G401.6 (cell line): Measurements from ENCODE around the gene CD46.

Source experiments
- FAIRE-seq: peaks from 2 replicates; lab custom pipeline; 2012; peaks lifted over from hg19 to GRCh38; lab: Jason Lieb, UNC

CD46 gene

GRCh38 chr1:207798847-207799246 is 47.0 kb downstream of the CD46 start:
- FAIRE-seq, result no peak

- FAIRE-seq, result no peak
Observed at GRCh38 chr1:207799989-207800648, 48.3 kb downstream of the CD46 start.

- no peak for FAIRE-seq
Observed at GRCh38 chr1:207801819-207802218, 50.0 kb downstream of the CD46 start.

GRCh38 chr1:207803678-207804077 is 51.8 kb downstream of the CD46 start:
- FAIRE-seq, result no peak

- FAIRE-seq, result no peak
Observed at GRCh38 chr1:207804721-207805468, 53.0 kb downstream of the CD46 start.

GRCh38 chr1:207805841-207806421 is 54.1 kb downstream of the CD46 start:
- FAIRE-seq, result no peak

GRCh38 chr1:207806531-207807325 is 54.9 kb downstream of the CD46 start:
- FAIRE-seq, result no peak

- no peak for FAIRE-seq
Observed at GRCh38 chr1:207807326-207807689, 55.5 kb downstream of the CD46 start.

- no peak for FAIRE-seq
Observed at GRCh38 chr1:207807690-207808321, 56.0 kb downstream of the CD46 start.

- no peak for FAIRE-seq
Observed at GRCh38 chr1:207808322-207808705, 56.5 kb downstream of the CD46 start.

- FAIRE-seq, result no peak
Observed at GRCh38 chr1:207808911-207809555, 57.2 kb downstream of the CD46 start.

- no peak for FAIRE-seq
Observed at GRCh38 chr1:207810173-207810572, 58.3 kb downstream of the CD46 start.

- no peak for FAIRE-seq
Observed at GRCh38 chr1:207810606-207811295, 58.9 kb downstream of the CD46 start.

GRCh38 chr1:207811319-207811718 is 59.5 kb downstream of the CD46 start:
- FAIRE-seq, result no peak

- FAIRE-seq, result no peak
Observed at GRCh38 chr1:207811920-207812720, 60.3 kb downstream of the CD46 start.

GRCh38 chr1:207812778-207813511 is 61.1 kb downstream of the CD46 start:
- FAIRE-seq, result no peak

- FAIRE-seq, result no peak
Observed at GRCh38 chr1:207813512-207813881, 61.6 kb downstream of the CD46 start.

- FAIRE-seq, result no peak
Observed at GRCh38 chr1:207813946-207814345, 62.1 kb downstream of the CD46 start.

- FAIRE-seq, result no peak
Observed at GRCh38 chr1:207814469-207814868, 62.6 kb downstream of the CD46 start.

GRCh38 chr1:207815466-207815865 is 63.6 kb downstream of the CD46 start:
- FAIRE-seq, result no peak
